Eye (tissue), 1 donor: ENCODE measurements around the gene COX6A1.
"Not testable (repeated sequence)": the region's sequence is repeated elsewhere in the genome, so short reads cannot be mapped to it uniquely, and the experiment has no call there.

ENCODE experiments used
- DNase-seq: peaks from one replicate; pipeline ENCODE4 v3.0.0-alpha.2; 2015

Gene COX6A1

DNA sequence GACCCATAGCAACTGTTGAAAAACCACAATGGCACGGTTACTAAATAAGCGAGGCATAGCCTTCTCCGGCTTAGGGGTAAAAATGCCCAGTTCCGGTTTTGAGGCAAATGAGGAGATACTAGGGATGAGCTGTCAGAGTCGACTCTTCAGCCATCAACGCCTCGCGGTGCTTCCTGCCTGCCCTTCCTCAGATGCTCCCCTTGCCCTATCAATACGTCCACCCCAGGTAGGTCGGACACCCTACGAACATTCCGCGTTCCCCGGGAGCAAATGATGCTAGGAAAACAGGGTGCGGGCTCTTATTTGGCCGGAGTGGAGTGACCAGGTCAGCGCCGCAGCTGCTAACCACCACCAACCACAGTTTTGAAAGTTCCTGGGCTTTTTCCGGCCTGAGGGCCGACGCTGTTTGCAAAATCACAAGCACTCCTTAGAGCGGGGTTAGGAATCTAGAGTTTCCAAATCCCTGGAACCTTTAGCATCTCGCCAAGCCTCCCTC, 30.5 kb downstream of the COX6A1 start:
- DNase-seq = peak; percentile 66

DNA sequence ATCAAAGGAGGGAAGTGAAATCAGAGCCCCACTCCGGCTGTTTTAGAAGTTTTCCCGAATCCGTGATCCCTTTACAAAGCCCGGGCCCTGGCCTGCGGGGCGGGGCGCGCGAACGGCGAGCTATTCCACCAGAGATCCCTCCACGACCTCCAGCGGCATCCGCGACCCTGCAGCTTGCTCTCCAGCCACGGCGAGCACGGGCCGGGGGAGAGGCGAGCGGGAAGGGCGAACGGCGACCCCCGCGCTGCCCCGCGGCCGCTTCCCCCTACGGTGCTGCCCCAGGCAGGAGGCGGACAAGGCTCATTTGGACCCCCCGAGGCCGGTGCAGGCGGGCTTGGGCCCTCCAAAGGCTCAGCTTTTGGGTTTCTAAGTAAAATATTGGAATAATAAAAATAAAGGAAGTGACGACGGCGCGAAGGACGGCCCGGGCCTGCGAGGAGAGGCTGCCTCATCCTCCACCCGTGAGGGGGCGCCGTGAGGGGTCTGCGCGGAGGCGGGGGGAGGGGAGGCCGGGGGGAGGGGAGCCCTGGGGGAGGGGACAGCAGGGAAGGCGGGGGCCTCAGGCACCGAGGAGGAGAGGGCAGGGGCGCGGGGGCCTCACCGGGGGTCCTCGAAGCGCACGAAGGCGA, 31.0 kb downstream of the COX6A1 start:
- DNase-seq = no peak

GRCh38 chr12:120469450-120470149, 31.7 kb downstream of the COX6A1 start, which contains the start of gene SRSF9:
Gene SRSF9, minus strand, starts transcription at chr12:120469748. Its CDS starts 139 bp downstream, at chr12:120469609.
- DNase-seq = peak; percentile 99

GRCh38 chr12:120470150-120470784, 32.4 kb downstream of the COX6A1 start:
- no peak for DNase-seq

DNA sequence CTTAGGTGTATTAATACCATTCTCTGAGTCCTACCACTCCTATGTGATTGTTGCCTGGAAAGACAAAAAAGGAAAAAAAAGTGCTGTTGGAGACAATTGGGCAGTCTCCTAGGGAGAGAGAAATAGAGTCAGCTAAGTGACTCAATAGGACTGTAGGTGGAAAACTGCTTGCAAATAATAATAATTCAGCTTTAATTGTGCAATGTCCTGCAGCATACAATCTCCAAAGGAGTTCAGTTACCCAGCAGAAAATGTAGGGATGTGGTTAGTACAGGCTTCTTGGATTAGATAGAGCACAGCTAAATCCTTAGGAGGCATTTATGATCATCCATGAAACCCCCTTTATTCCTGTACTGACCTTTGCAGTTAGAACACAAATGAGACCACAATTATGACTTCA, 34.6 kb downstream of the COX6A1 start:
- DNase-seq = no peak

DNA sequence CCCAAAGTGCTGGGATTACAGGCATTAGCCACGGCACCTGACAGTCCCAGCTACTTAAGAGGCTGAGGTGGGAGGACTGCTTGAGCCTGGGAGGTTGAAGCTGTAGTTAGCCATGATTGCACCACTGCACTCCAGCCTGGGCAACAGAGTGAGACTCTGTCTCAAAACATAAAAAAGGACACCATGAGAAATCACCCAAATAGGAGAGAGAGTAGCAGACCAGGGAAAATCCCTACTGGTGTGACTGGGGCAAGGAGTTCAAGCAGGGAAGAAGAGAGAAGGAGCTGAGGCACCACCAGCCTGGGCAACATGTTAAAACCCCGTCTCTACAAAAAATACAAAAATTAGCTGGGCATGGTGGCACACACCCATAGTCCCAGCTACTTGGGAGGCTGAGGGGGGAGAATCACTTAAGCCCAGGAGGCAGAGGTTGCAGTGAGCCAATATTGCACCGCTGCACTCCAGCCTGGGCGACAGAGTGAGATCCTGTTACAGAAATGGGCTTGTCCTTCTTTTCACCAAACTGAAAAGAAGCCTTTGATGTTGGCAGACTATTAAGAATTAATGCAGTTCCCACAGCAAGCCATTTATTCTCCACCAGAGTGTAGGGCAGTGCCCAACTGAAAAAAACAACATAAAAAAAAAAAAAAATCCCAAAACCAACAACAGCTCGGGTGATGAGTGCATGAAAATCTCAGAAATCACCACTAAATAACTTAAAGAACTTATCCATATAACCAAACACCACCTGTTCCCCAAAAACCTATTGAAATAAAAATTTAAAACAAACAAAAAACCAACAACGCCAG, 36.1 kb downstream of the COX6A1 start:
- no peak for DNase-seq

GRCh38 chr12:120474616-120474960, 36.7 kb downstream of the COX6A1 start:
- DNase-seq = peak; percentile 30

DNA sequence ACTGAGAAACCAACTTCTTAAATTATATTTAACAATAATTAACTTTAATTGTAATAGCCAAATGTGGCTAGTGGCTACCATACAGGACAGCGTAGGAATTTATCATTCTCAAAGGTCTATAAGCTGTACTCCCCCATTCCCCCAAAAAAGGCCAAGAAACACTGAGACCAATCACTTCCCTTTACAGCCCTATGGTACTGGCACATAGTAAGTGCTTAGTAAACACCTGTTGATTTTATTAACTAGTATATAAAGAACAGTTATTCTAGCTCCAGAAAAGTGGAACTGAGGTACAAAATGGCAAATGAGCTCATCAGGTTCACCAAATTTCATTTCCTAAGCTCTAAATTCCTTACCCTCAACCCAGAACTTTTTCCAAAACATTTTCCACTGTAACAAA, 37.7 kb downstream of the COX6A1 start:
- DNase-seq = no peak

DNA sequence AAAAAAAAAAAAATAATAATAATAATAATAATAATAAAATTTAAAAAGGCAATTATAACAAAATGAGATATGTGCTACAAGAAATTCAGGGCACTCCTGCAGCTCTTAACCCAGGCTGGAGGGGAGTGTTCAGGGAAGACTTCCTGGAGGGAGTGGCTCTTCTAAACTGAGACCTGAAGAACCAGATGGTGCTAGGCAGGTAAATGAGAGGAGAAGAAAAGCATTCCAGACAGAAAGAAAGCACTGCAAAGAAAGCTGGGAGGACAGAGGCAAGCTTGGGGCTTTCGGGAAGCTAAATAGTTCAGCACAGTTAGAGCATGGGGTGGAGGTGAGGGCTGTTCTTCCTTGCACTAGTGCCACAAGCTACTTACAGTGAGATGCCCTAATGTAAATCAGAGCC, 41.5 kb downstream of the COX6A1 start:
- DNase-seq = no peak

- no peak for DNase-seq
Measured at GRCh38 chr12:120480211-120480610, 42.3 kb downstream of the COX6A1 start.

DNA sequence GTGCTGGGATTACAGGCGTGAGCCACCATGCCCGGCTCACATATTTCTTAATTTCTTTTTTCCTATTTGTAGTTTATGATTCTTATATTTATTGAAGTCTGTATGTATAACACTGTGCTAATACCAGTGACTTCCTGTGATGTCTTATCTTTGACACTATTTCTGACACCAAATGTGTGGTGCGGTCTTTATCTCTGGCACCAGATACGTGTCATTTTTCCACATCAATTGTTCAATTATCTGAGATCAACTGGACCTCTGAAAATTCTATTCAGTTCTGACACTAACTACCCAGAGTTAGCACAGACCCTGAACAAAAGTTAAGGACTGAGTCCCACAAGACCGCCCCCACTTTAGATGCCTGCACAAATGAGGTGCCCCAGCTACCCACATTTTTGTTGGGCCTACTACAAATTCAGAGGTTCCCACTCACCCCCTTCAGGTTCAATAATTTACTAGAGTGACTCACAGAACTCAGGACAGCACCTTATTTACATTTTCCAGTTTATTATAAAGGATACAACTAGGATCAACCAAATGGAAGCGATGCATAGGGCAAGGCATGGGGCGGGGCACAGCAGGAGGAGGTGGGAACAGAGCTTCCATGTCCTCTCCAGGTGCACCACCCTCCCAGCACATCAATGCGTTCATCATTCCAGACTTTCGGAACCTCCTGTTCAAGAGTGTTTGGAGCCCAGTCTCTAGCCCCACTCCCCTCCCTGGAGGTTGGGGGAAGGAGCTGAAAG, 43.3 kb downstream of the COX6A1 start:
- DNase-seq = no peak

- no peak for DNase-seq
Measured at GRCh38 chr12:120483621-120484020, 45.7 kb downstream of the COX6A1 start.

DNA sequence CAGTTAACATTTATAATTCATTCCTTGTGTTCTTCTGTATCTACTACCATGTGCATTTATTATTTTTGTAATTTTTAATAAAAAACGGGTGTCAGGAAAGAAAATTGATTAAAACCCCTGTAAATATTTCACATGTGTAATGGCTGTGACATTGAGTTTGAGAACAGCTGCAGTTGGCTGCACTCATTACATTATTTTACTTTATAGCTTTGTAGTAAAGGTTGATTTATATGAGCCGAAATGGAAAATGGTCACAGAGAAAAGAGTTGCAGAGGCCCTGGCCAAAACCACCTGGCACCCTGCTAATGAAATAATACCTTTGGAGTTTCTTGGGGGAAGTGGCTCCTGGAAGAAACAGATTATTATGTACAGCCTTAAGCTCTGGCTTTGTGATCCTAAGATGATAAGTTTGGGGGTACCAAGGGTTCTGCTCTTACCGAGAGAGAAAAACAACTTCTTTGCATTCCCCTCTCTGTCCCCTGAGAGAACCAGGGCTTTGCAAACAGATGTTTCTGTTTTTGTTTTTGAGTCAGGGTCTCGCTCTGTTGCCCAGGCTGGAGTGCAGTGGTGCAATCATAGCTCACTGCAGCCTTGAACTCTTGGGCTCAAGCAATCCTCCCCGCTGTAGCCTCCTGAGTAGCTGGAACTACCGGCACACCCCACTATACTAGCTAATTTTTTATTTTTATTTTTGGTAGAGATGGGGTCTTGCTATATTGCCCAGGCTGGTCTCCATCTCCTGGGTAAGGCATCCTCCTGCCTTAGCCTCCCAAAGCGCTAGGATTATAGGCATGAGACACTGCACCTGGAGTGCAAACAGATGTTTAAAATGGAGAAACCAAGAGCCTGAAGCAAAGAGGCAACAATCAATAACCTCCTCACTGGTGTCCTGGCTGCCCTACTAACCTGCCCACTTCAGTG, 48.3 kb downstream of the COX6A1 start:
- DNase-seq = no peak

- not testable (repeated sequence) for DNase-seq
Measured at GRCh38 chr12:120487552-120487951, 49.6 kb downstream of the COX6A1 start.

GRCh38 chr12:120488057-120488640, 50.2 kb downstream of the COX6A1 start:
- DNase-seq = no peak

- DNase-seq = no peak
Measured at GRCh38 chr12:120489018-120489417, 51.1 kb downstream of the COX6A1 start.

DNA sequence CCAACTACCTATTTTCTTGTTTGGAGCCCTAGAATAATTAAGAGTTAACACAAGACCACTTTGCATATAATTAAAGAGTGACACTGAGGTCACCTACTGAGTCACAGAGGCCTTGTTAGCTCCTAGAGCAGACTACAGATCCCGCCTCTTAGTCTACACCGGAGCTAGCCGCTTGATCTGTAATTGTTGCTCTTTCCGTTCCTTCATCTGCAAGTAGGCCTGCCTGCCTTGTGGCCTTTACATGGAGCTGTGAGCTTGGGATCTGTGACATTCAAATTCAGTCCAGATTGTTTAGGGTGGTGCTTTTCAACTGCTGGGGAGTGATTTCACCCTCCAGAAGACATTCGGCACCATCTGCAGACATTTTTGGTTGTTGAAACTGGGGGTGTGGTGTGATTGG, 52.4 kb downstream of the COX6A1 start:
- no peak for DNase-seq
